NT2/D1 (cell line): Measurements from ENCODE around the gene IRF2.

Experiments
- SUZ12 ChIP-seq: IDR thresholded peaks from 2 replicates; pipeline ENCODE4 v1.6.1; 2011; ENCODE audit not compliant: insufficient read length, insufficient read depth; ENCODE audit errors: extremely low read depth
- ZNF274 ChIP-seq: IDR thresholded peaks from 2 replicates; pipeline ENCODE4 v1.6.1; 2011; ENCODE audit warnings: mild to moderate bottlenecking, low read depth, low read length

GRCh38 chr4:184402740-184403383, 71.5 kb downstream of the IRF2 start:
- TF ChIP-seq ZNF274 (no peak), SUZ12 (no peak)
